ENCODE data around the gene MMD. TPM values are rescaled to one million over a fixed set of nuclear protein-coding genes. Genes with fewer than 3 reads are reported as not detected.
A peak's percentile ranks its signal among the peaks of the same experiment; 100 is the strongest.
"Not testable (repeated sequence)": the region's sequence is repeated elsewhere in the genome, so short reads cannot be mapped to it uniquely, and the experiment has no call there.

Gene MMD
- polyA plus RNA-seq, 1 donor, result 17.5 TPM

- DNase-seq, result no peak
Observed at GRCh38 chr17:55391764-55392467, 29.7 kb downstream of the MMD start.

- DNase-seq, result no peak
Observed at GRCh38 chr17:55391244-55391757, 30.3 kb downstream of the MMD start.

GRCh38 chr17:55390364-55390977 is 31.2 kb downstream of the MMD start:
- no peak for DNase-seq

GRCh38 chr17:55389715-55390114 is 31.9 kb downstream of the MMD start:
- DNase-seq, result not testable (repeated sequence)

- no peak for DNase-seq
Observed at GRCh38 chr17:55388842-55389241, 32.8 kb downstream of the MMD start.

- no peak for DNase-seq
Observed at GRCh38 chr17:55386796-55387332, 34.8 kb downstream of the MMD start.

- DNase-seq, result no peak
Observed at GRCh38 chr17:55384643-55385232, 36.9 kb downstream of the MMD start.

GRCh38 chr17:55383771-55384642 is 37.6 kb downstream of the MMD start:
- DNase-seq, result no peak

- DNase-seq, result no peak
Observed at GRCh38 chr17:55381017-55381770, 40.4 kb downstream of the MMD start.

GRCh38 chr17:55377671-55378275 is 43.9 kb downstream of the MMD start:
- no peak for DNase-seq

GRCh38 chr17:55368706-55369105 is 52.9 kb downstream of the MMD start:
- DNase-seq, result no peak

GRCh38 chr17:55366020-55366481 is 55.6 kb downstream of the MMD start:
- no peak for DNase-seq

GRCh38 chr17:55363033-55363432 is 58.6 kb downstream of the MMD start:
- no peak for DNase-seq

GRCh38 chr17:55360971-55361370 is 60.7 kb downstream of the MMD start:
- DNase-seq, result no peak

GRCh38 chr17:55356434-55357328 is 65.0 kb downstream of the MMD start:
- DNase-seq, result peak; percentile 58

GRCh38 chr17:55354941-55355340 is 66.7 kb downstream of the MMD start:
- DNase-seq, result no peak

- DNase-seq, result no peak
Observed at GRCh38 chr17:55354010-55354409, 67.6 kb downstream of the MMD start.

- no peak for DNase-seq
Observed at GRCh38 chr17:55351226-55351625, 70.4 kb downstream of the MMD start.

GRCh38 chr17:55350825-55351205 is 70.8 kb downstream of the MMD start:
- DNase-seq, result no peak

GRCh38 chr17:55348749-55349354 is 72.8 kb downstream of the MMD start:
- DNase-seq, result peak; percentile 68
